GM18907 (cell line): ENCODE data around the gene ANKRD52.
"Not testable (repeated sequence)": the region's sequence is repeated elsewhere in the genome, so short reads cannot be mapped to it uniquely, and the experiment has no call there.

Experiments used
- ATAC-seq: cut with Tn5 transposase; IDR thresholded peaks from one replicate; pipeline ENCODE4 v1.9.1; 2021; ENCODE audit warnings: mild to moderate bottlenecking, moderate library complexity; ENCODE audit not compliant: unreplicated experiment

Gene ANKRD52

DNA sequence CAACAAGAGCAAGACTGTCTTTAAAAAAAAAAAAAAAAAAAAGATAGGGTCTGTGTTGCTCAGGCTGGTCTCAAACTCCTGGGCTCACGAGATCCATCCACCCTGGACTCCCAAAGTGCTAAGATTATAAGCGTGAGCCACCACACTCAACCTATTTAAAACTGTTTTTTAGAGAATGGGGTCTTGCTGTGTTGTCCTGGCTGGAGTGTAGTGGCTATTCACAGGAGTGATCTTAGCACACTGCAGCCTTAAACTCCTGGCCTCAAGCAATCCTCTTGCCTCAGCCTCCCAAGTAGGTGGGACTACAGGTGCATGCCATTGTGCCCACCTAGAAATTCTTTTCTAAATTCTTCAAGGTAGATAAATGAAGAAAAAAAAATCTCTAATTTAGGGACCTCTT is 16.1 kb upstream of the ANKRD52 start:
- ATAC-seq, result no peak

DNA sequence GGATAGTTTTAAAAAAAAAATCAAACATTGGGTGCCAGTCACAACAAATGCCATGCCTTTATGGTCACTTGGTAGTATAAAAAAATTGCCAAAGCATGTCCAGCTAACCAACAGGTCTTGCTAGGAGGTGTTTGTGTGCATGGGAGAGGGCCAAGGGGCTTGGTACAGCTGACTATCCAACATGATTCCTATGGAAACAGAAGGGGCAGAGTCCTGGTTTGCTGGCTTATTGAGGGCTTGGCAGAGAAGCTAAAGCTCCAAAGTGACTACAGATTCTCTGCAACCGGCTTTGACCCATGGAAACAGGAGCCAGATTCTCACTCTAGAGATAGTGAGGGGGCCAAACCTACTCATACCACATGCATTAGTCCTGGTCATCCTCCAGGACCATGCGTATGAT is 14.3 kb upstream of the ANKRD52 start:
- not testable (repeated sequence) for ATAC-seq

DNA sequence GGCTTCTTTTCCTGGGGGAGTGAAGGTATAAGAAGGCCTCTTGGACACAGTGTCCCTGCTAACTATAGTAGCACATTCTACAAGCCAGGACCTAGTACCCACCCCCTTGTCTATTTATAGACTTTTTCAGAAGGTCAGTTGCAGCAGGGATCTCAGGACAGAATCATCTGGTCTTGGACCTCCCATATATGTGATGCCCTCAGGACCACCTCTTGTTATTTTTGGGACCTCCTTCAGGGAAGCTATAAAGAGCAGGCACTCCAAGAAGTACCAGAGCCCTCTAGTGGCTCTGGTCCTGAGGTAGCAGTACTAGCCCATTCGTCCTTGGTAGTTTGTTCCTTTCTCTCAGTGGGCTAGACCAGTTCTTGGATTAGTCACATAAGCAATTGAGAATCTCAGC is 12.8 kb upstream of the ANKRD52 start:
- ATAC-seq, result no peak

DNA sequence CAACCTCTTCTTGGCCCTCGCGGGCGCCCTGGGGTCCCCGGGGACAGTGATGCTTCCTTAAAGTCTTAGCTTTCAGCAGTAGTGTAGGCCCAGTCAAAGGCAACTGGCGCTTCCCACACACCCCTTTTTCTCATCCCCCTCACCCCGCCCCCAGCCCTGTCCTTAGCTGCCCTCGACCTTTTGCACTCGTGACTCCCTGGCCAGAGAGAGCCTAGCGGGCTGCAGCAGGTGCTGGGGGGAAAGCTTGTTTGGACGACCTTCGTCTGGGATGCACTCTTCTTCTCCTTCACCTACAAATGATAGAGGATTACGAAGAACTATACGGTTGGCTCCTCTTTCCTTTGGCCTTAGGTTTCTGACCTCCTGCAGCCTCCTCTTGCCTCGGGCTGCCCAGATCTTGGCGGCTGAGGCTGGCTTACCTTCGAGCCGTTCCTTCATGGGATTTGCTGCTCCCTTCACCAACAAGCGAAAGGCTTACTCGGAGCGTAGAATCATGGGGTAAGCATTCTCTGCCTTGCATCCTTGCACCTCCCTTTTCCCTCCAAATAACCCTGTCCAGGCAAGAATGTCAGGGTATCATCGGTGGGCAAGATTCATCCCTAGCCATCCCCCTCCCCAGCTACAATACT is 9.4 kb upstream of the ANKRD52 start:
- ATAC-seq, result peak; percentile 24

GRCh38 chr12:56266693-56267442 is 8.7 kb upstream of the ANKRD52 start, which contains the start of gene COQ10A:
Gene COQ10A, plus strand, starts transcription at chr12:56266942. Its CDS starts 177 bp downstream, at chr12:56267119.
- peak; percentile 89 for ATAC-seq

DNA sequence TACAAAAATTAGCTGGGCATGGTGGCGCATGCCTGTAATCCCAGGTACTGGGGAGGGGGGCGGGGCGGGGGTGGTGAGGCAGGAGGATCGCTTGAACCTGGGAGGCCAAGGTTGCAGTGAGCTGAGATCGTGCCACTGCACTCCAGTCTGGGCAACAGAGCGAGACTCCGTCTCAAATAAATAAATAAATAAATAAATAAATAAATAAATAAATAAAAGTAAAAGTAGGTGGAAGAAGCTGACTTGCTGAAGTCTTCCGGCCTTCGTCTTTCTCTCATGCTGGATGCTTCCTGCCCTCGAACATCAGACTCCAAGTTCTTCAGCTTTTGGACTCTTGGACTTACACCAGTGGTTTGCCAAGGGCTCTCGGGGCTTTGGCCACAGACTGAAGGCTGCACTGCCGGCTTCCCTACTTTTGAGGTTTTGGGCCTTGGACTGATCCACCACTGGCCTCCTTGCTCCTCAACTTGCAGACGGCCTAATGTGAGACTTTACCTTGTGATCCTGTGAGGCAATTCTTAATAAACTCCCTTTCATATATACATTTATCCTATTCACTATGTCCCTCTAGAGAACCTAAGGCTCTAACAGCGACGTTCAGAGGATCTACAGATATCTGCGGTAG is 8.0 kb upstream of the ANKRD52 start:
- not testable (repeated sequence) for ATAC-seq

GRCh38 chr12:56262955-56263354 is 4.8 kb upstream of the ANKRD52 start:
- ATAC-seq, result not testable (repeated sequence)

GRCh38 chr12:56261503-56262232 is 3.5 kb upstream of the ANKRD52 start:
- no peak for ATAC-seq

- ATAC-seq, result no peak
Observed at GRCh38 chr12:56260921-56261320, 2.7 kb upstream of the ANKRD52 start.

- ATAC-seq, result no peak
Observed at GRCh38 chr12:56260380-56260779, 2.2 kb upstream of the ANKRD52 start.

GRCh38 chr12:56258820-56259183 is 618 bp upstream of the ANKRD52 start:
- ATAC-seq, result no peak

- peak; percentile 14 for ATAC-seq
Observed at GRCh38 chr12:56257491-56258067, 605 bp downstream of the ANKRD52 start.

- ATAC-seq, result no peak
Observed at GRCh38 chr12:56257071-56257470, 1.1 kb downstream of the ANKRD52 start.

GRCh38 chr12:56256326-56256960 is 1.7 kb downstream of the ANKRD52 start:
- ATAC-seq, result no peak

- no peak for ATAC-seq
Observed at GRCh38 chr12:56255671-56256070, 2.5 kb downstream of the ANKRD52 start.

- no peak for ATAC-seq
Observed at GRCh38 chr12:56253091-56253490, 5.1 kb downstream of the ANKRD52 start.

- no peak for ATAC-seq
Observed at GRCh38 chr12:56252649-56253048, 5.5 kb downstream of the ANKRD52 start.

GRCh38 chr12:56248711-56249110 is 9.5 kb downstream of the ANKRD52 start:
- no peak for ATAC-seq

DNA sequence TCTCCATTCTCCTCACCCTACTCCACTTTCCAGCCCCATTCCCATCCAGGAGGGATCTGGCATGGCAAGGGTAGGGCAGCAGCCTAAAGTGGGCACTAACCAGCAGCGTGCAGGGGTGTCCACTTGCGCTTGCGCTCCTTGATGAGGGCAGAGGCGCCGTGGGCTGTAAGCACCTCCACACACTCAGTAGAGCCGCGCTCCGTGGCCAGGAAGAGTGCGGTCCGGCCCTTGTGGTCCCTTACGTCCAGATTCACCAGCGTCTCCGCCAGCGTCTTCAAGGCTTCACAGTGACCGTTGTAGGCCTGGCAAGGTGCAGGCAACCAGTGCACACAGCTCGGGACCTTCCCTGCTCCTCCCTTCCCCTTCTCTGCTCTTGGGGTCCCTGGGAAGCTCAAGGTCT is 10.3 kb downstream of the ANKRD52 start:
- no peak for ATAC-seq

DNA sequence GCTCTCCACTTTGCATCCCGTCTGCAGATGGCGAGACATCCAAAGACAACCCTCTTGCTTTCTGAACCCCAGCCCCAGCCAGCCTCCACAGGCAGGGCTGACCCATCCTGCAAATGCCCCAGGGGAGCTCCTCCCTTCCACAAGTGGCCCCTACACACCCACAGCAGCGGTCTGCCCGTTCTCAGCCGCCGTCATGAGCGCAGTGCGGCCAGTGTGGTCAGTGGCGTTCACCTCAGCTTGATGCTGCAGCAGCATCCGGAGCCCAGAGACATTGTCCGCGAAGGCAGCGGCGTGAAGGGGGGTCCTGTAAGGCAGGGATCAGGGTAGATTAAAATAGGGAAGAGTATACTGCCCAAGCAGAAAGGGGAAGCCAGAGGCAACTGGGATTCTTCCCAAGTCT is 13.7 kb downstream of the ANKRD52 start:
- no peak for ATAC-seq
